ENCODE measurements around the gene PDZD2. TPM values are rescaled to one million over a fixed set of nuclear protein-coding genes. Genes with fewer than 3 reads are reported as not detected.

The PDZD2 gene
- polyA plus RNA-seq, 3 donors, result 0.10 TPM; not detected in 2

DNA sequence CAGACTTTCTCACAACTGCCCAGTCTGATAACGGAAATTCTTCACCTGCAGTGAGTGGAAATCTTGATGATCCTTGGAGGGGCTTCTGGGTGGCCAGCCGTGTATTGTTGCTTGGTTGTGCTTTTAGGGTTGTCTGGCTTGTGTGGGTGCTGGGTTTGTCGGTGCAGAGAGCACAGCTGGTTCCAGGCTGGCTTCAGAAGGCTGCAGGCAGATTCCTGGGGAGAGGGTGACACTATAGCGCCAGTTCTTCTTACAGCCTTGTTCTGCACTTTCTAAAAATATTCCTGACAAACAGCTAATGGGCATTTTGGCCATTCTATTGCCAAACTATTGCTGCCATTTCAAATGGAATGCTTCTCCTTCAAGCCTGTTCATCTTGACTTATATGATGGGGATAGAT, 99.3 kb downstream of the PDZD2 start:
- H3K27me3 Mint-ChIP-seq (ENCODE audit: low read depth in 3 of 3), result peaks cover 0 to 2% (median 0%) of the 10 kb centered on the region in 3 donors
- Histone ChIP-seq H3K36me3 (replicated peaks in 1 of 2; ENCODE audit: control insufficient read depth in 1 of 2, insufficient read depth in 2 of 2, low read length in 2 of 2) (no peaks in the 10 kb centered on the region), H3K27me3 (ENCODE audit: control insufficient read depth in 2 of 2, insufficient read depth in 2 of 2, low read length in 2 of 2) (no peaks in the 10 kb centered on the region), H4K20me1 (ENCODE audit: insufficient read depth, low read length) (no peaks in the 10 kb centered on the region), H2AFZ (ENCODE audit: insufficient read depth, low read depth, low read length, poor library complexity, severe bottlenecking) (no peak overlapping the region), H3K27ac (ENCODE audit: low read depth in 1 of 2, low read length in 2 of 2) (no peak overlapping the region), H3K4me1 (ENCODE audit: control insufficient read depth in 1 of 2, insufficient read depth in 2 of 2, low read length in 2 of 2) (no peaks in the 10 kb centered on the region), H3K9me3 (replicated peaks in 1 of 2; ENCODE audit: control insufficient read depth in 1 of 2, insufficient read depth in 1 of 2, low read length in 2 of 2) (peaks cover 0 to 5% of the 10 kb centered on the region in 2 donors), H3K4me3 (replicated peaks in 1 of 3; ENCODE audit: low read depth in 2 of 3, low read length in 3 of 3) (no peak overlapping the region), H3K4me2 (replicated peaks; ENCODE audit: extremely low read depth, low read length, poor library complexity, severe bottlenecking) (no peak overlapping the region), H3K79me2 (ENCODE audit: insufficient read depth, low read length) (no peaks in the 10 kb centered on the region), H3K9ac (ENCODE audit: insufficient read depth, low read length, poor library complexity, severe bottlenecking) (no peak overlapping the region)
- no peaks in the 10 kb centered on the region for H3K4me1 Mint-ChIP-seq
- no peak overlapping the region for H3K27ac Mint-ChIP-seq
- peaks cover 0 to 16% (median 5%) of the 10 kb centered on the region in 7 donors for H3K9me3 Mint-ChIP-seq
- DNase-seq, result no peak
- no peak overlapping the region for H3K4me3 Mint-ChIP-seq
- WGBS (ENCODE audit: insufficient coverage), result 81% methylated on average over 2 of the region's 4 CpGs
- TF ChIP-seq, protein P1, sequence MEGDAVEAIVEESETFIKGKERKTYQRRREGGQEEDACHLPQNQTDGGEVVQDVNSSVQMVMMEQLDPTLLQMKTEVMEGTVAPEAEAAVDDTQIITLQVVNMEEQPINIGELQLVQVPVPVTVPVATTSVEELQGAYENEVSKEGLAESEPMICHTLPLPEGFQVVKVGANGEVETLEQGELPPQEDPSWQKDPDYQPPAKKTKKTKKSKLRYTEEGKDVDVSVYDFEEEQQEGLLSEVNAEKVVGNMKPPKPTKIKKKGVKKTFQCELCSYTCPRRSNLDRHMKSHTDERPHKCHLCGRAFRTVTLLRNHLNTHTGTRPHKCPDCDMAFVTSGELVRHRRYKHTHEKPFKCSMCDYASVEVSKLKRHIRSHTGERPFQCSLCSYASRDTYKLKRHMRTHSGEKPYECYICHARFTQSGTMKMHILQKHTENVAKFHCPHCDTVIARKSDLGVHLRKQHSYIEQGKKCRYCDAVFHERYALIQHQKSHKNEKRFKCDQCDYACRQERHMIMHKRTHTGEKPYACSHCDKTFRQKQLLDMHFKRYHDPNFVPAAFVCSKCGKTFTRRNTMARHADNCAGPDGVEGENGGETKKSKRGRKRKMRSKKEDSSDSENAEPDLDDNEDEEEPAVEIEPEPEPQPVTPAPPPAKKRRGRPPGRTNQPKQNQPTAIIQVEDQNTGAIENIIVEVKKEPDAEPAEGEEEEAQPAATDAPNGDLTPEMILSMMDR (IDR thresholded peaks at IDR 0.05), result no peak
- intact Hi-C loops (cut with micrococcal nuclease), result no loop called here
- H3K36me3 Mint-ChIP-seq, result no peaks in the 10 kb centered on the region

DNA sequence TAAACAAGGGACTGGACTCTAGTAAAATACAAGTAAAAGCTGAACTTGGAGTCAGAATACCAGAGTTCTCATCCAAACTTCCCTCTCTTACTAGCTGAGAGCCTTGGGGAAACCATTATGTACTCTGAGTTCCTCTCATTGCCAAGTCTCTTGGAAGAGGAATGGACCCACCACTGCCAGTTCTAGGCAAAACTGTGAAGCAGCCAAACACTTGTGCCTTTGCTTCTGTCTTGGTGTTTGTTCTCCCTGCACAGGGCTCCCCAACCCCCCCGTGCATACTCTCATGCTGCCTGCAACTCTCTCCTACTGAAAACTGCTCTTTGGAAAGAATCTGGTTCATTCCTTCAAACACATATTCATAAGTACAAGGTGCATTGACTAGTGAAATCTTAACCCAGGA, 102.6 kb downstream of the PDZD2 start:
- Histone ChIP-seq H3K79me2 (ENCODE audit: insufficient read depth, low read length) (no peaks in the 10 kb centered on the region), H3K27me3 (ENCODE audit: control insufficient read depth in 2 of 2, insufficient read depth in 2 of 2, low read length in 2 of 2) (no peaks in the 10 kb centered on the region), H2AFZ (ENCODE audit: insufficient read depth, low read depth, low read length, poor library complexity, severe bottlenecking) (no peak overlapping the region), H3K27ac (ENCODE audit: low read depth in 1 of 2, low read length in 2 of 2) (no peak overlapping the region), H3K4me3 (replicated peaks in 1 of 3; ENCODE audit: low read depth in 2 of 3, low read length in 3 of 3) (no peak overlapping the region), H3K9me3 (replicated peaks in 1 of 2; ENCODE audit: control insufficient read depth in 1 of 2, insufficient read depth in 1 of 2, low read length in 2 of 2) (peaks cover 0 to 5% of the 10 kb centered on the region in 2 donors), H3K36me3 (replicated peaks in 1 of 2; ENCODE audit: control insufficient read depth in 1 of 2, insufficient read depth in 2 of 2, low read length in 2 of 2) (no peaks in the 10 kb centered on the region), H3K4me1 (ENCODE audit: control insufficient read depth in 1 of 2, insufficient read depth in 2 of 2, low read length in 2 of 2) (no peaks in the 10 kb centered on the region), H3K4me2 (replicated peaks; ENCODE audit: extremely low read depth, low read length, poor library complexity, severe bottlenecking) (no peak overlapping the region), H4K20me1 (ENCODE audit: insufficient read depth, low read length) (no peaks in the 10 kb centered on the region), H3K9ac (ENCODE audit: insufficient read depth, low read length, poor library complexity, severe bottlenecking) (no peak overlapping the region)
- Mint-ChIP-seq H3K36me3 (no peaks in the 10 kb centered on the region), H3K4me1 (no peaks in the 10 kb centered on the region), H3K4me3 (no peak overlapping the region), H3K27ac (no peak overlapping the region), H3K9me3 (peaks cover 0 to 15% (median 5%) of the 10 kb centered on the region in 7 donors), H3K27me3 (ENCODE audit: low read depth in 3 of 3) (no peaks in the 10 kb centered on the region)
- TF ChIP-seq, protein P1 (IDR thresholded peaks at IDR 0.05), result no peak
- WGBS (ENCODE audit: insufficient coverage), result 83% methylated on average over 1 of the region's 1 CpG
- DNase-seq, result no peak
- intact Hi-C loops (cut with micrococcal nuclease), result no loop called here

Data from CD14-positive monocyte (primary cell).